Uterus (tissue), 4 donors: Measurements from ENCODE around the gene HOXD10. TPM values are rescaled to one million over a fixed set of nuclear protein-coding genes. Genes with fewer than 3 reads are reported as not detected.

Source experiments
- DNase-seq, 2 donors: peaks; one replicate each; pipeline ENCODE4 v3.0.0-alpha.2; 2019 to 2020
- H3K27ac ChIP-seq, 2 donors: fragments of 200-600 bp; sonication (generic); 1 replicate in 1 of 2; 2 replicates in 1 of 2; pipeline ENCODE4 v1.5.1; 2016 to 2018
- H3K27me3 ChIP-seq, 2 donors: fragments of 200-600 bp; sonication (generic); one replicate each; pipeline ENCODE4 v1.5.1; 2018 to 2019; ENCODE audit warnings: control low read depth in 1 of 2
- H3K36me3 ChIP-seq, 2 donors: fragments of 200-600 bp; sonication (generic); one replicate each; pipeline ENCODE4 v1.5.1; 2019; ENCODE audit warnings: control low read depth in 1 of 2
- H3K4me1 ChIP-seq, 2 donors: fragments of 200-600 bp; sonication (generic); one replicate each; pipeline ENCODE4 v1.5.1; 2018 to 2019; ENCODE audit warnings: control low read depth in 1 of 2
- H3K4me3 ChIP-seq, 2 donors: fragments of 200-600 bp; sonication (generic); 1 replicate in 1 of 2; 2 replicates in 1 of 2; pipeline ENCODE4 v1.5.1; 2018 to 2019; ENCODE audit warnings: mild to moderate bottlenecking in 1 of 2
- H3K9me3 ChIP-seq, 2 donors: fragments of 200-600 bp; sonication (generic); one replicate each; pipeline ENCODE4 v1.5.1; 2019; ENCODE audit warnings: control low read depth in 1 of 2
- POLR2A ChIP-seq, 2 donors: fragments of 450-650 bp; IDR thresholded peaks; one replicate each; pipeline ENCODE4 v1.6.1; 2016; ENCODE audit warnings: antibody characterized with exemption in 2 of 2, mild to moderate bottlenecking in 1 of 2, moderate library complexity in 1 of 2
- intact Hi-C: fragments of 100-400 bp; cut with DNase I; formaldehyde crosslinking; loops from one replicate; pipeline ENCODE4 v1.15.1; 2023; ENCODE audit warnings: low total_unique reads
- total RNA-seq, 4 donors: library from RNA; depleted of rRNA in 3 of 4; stranded (reverse); fragments of >200 nt in 3 of 4; gene quantifications; one replicate each; pipeline versions ENCODE4 v1.1.0 to v1.2.4, GENCODE V29; 2014 to 2023
- TF ChIP-seq, protein P1 (sequence below), 4 experiments: fragments of 200-600 bp in 2 of 4; fragments of 450-650 bp in 2 of 4; sonication (generic) in 2 of 4; IDR thresholded peaks; one replicate each; pipeline ENCODE4 v1.5.1; 2016 to 2019; ENCODE audit warnings: antibody characterized with exemption in 4 of 4, mild to moderate bottlenecking in 2 of 4, moderate library complexity in 1 of 4
- donor health status: DM: yes; HTN: yes; CAD: no.

HOXD10 gene
- total RNA-seq, 4 donors from 2014 or later, result 6.8 to 81.0 (median 53.6) TPM

- Histone ChIP-seq H3K27me3 (peaks cover 86 to 92% of the 10 kb centered on the region in 2 donors), H3K4me3 (no peak overlapping the region), H3K4me1 (peaks cover 0 to 11% of the 10 kb centered on the region in 2 donors), H3K36me3 (no peaks in the 10 kb centered on the region), H3K9me3 (no peaks in the 10 kb centered on the region), H3K27ac (no peak overlapping the region)
- TF ChIP-seq, protein P1, sequence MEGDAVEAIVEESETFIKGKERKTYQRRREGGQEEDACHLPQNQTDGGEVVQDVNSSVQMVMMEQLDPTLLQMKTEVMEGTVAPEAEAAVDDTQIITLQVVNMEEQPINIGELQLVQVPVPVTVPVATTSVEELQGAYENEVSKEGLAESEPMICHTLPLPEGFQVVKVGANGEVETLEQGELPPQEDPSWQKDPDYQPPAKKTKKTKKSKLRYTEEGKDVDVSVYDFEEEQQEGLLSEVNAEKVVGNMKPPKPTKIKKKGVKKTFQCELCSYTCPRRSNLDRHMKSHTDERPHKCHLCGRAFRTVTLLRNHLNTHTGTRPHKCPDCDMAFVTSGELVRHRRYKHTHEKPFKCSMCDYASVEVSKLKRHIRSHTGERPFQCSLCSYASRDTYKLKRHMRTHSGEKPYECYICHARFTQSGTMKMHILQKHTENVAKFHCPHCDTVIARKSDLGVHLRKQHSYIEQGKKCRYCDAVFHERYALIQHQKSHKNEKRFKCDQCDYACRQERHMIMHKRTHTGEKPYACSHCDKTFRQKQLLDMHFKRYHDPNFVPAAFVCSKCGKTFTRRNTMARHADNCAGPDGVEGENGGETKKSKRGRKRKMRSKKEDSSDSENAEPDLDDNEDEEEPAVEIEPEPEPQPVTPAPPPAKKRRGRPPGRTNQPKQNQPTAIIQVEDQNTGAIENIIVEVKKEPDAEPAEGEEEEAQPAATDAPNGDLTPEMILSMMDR (IDR thresholded peaks at IDR 0.05), result no peak
- TF ChIP-seq POLR2A (IDR thresholded peaks at IDR 0.05), result no peak
- no peak for DNase-seq
- intact Hi-C loops, result loop anchor here (10.0 kb wide), 1 partner anchor 396 kb away; no protein-coding TSS in a partner anchor
Measured at GRCh38 chr2:176080540-176081375, 35.8 kb upstream of the HOXD10 start.

GRCh38 chr2:176081376-176081836 lies 35.2 kb upstream of the HOXD10 start:
- TF ChIP-seq, protein P1 (IDR thresholded peaks at IDR 0.05), result no peak
- no peak for TF ChIP-seq POLR2A (IDR thresholded peaks at IDR 0.05)
- Histone ChIP-seq H3K27ac (no peak overlapping the region), H3K9me3 (no peaks in the 10 kb centered on the region), H3K4me1 (peaks cover 0 to 11% of the 10 kb centered on the region in 2 donors), H3K27me3 (peaks cover 88 to 91% of the 10 kb centered on the region in 2 donors), H3K4me3 (no peak overlapping the region), H3K36me3 (no peaks in the 10 kb centered on the region)
- DNase-seq, result no peak
- intact Hi-C loops, result loop anchor here (10.0 kb wide), 1 partner anchor 397 kb away; no protein-coding TSS in a partner anchor

DNA sequence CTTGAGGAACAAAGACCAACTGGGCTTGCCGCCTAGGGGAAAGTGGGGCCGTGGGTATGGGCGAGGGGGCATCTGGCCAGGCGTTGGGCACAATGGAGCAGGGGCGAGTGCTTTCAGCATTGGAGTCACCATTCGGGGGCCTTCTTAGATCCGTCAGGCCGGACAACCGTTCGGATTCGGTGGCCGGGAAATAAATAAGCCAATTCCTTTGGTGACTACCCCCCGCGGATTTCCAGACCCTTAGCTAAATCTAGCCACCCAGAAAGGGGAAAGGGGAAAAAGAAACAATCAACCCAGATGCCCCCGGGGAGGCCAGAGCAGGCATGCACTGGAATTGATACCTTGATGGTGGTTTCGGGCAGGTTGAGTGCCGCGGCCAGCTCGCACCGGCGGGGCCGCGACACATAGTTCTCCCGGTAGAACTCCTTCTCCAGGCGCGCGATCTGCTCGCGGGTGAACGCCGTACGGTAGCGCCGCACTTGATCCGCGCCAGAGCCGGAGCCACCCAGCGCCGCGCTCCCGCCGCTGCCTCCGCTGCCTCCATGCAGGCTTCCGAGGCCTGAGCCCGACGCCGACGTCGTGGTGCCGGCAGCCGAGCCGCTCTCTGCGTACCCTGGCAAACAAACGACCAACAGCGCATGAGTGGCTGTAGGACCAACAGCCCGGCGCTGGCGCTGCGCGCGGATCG lies 34.6 kb upstream of the HOXD10 start:
- intact Hi-C loops, result loop anchor here (10.0 kb wide), 1 partner anchor 397 kb away; no protein-coding TSS in a partner anchor
- no peaks in the 10 kb centered on the region for H3K9me3 ChIP-seq
- no peak for TF ChIP-seq POLR2A (IDR thresholded peaks at IDR 0.05)
- TF ChIP-seq, protein P1 (IDR thresholded peaks at IDR 0.05), result no peak
- peaks cover 82 to 91% of the 10 kb centered on the region in 2 donors for H3K27me3 ChIP-seq
- peaks cover 0 to 11% of the 10 kb centered on the region in 2 donors for H3K4me1 ChIP-seq
- DNase-seq, result no peak
- H3K36me3 ChIP-seq, result no peaks in the 10 kb centered on the region
- no peak overlapping the region for H3K4me3 ChIP-seq
- H3K27ac ChIP-seq, result no peak overlapping the region

DNA sequence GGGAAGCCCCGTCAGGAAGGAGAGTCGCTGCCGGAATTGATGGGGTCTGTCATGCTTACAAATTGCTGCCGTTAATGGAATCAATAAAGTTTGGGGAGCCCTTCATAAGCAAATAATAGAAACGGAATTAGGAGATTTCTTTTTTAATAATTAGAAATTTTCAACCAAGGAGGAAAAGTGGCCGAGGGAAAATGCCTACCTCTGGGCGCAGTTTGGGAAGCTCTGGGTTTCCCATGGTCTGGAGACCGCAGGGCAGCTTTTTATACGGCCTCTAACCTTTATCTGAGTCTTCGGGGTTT lies 34.1 kb upstream of the HOXD10 start:
- TF ChIP-seq POLR2A (IDR thresholded peaks at IDR 0.05), result no peak
- TF ChIP-seq, protein P1 (IDR thresholded peaks at IDR 0.05), result no peak
- no peaks in the 10 kb centered on the region for H3K36me3 ChIP-seq
- peaks cover 0 to 11% of the 10 kb centered on the region in 2 donors for H3K4me1 ChIP-seq
- H3K27me3 ChIP-seq, result peaks cover 77 to 91% of the 10 kb centered on the region in 2 donors
- intact Hi-C loops, result loop anchor here (10.0 kb wide), 1 partner anchor 398 kb away; no protein-coding TSS in a partner anchor
- no peak overlapping the region for H3K4me3 ChIP-seq
- no peaks in the 10 kb centered on the region for H3K9me3 ChIP-seq
- H3K27ac ChIP-seq, result no peak overlapping the region
- DNase-seq, result no peak
